ENCODE measurements around the gene NOP9. TPM values are rescaled to one million over a fixed set of nuclear protein-coding genes. Genes with fewer than 3 reads are reported as not detected.
A peak's percentile ranks its signal among the peaks of the same experiment; 100 is the strongest.
"Not testable (repeated sequence)": the region's sequence is repeated elsewhere in the genome, so short reads cannot be mapped to it uniquely, and the experiment has no call there.

NOP9 gene
- total RNA-seq, 3 donors from 2014 or later: 18.4 to 21.0 (median 19.0) TPM

DNA sequence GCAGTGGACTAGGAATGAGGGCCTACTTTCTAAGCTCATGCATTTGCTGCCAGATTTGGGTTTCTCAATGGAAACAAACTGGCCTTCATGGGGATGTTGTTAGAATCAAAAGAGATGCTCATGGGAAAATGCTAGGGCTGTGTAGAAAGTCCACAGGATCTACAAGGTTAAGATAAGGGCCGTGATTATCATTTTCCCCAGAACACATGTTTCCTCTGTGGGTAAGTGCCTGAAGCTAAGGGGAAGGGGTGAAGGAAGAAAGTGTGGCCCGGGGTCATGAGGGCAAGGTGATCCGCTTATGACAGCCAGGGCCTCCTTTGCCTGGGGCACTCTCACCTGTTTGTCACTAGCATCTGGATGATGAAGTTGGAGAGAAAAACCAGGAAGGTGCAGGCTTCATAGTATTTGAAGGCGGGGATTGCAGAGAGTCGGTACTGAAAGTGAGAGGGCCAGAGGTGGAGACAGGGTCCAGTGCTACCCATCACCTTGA, 25.4 kb downstream of the NOP9 start:
- intact Hi-C loops (cut with DNase I; ENCODE audit: low total_unique reads): no loop called here
- Histone ChIP-seq H3K27me3 (no peaks in the 10 kb centered on the region), H3K4me1 (no peaks in the 10 kb centered on the region), H3K9me3 (no peaks in the 10 kb centered on the region), H3K27ac (no peak overlapping the region), H3K4me3 (no peak overlapping the region), H3K36me3 (no peaks in the 10 kb centered on the region)
- no peak for DNase-seq (ENCODE audit: low spot score in 2 of 2)
- no peak for TF ChIP-seq POLR2A (IDR thresholded peaks at IDR 0.05)
- TF ChIP-seq POLR2AphosphoS5 (IDR thresholded peaks at IDR 0.05): no peak
- no peak for TF ChIP-seq CTCF (IDR thresholded peaks at IDR 0.05)

GRCh38 chr14:24325963-24326362, 26.3 kb downstream of the NOP9 start:
- no peaks in the 10 kb centered on the region for H3K27me3 ChIP-seq
- no peak overlapping the region for H3K27ac ChIP-seq
- no peak for DNase-seq (ENCODE audit: low spot score in 2 of 2)
- no peak overlapping the region for H3K4me3 ChIP-seq
- TF ChIP-seq CTCF (IDR thresholded peaks at IDR 0.05) (no peak), POLR2AphosphoS5 (IDR thresholded peaks at IDR 0.05) (no peak), POLR2A (IDR thresholded peaks at IDR 0.05) (no peak)
- H3K4me1 ChIP-seq: no peaks in the 10 kb centered on the region
- intact Hi-C loops (cut with DNase I; ENCODE audit: low total_unique reads): no loop called here
- H3K9me3 ChIP-seq: no peaks in the 10 kb centered on the region
- H3K36me3 ChIP-seq: no peaks in the 10 kb centered on the region

DNA sequence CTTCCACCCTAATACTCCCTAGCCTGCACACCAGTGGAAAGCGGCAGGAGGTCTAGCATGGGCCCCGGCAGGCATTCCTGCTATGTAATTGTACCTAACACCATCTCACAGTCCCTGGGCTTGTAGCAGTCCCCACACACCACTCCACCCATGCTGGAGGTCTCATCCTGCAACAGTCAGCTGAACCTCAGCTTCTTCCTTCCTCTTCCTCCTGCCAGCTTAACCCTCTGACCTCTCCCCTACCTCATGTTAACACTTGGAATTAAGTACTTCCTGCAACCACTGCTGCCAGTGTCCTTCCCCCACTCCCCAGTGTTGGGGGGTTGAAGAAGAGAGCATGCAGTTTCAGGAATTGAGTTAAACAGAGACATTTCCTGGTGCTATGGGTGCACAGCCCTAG, 27.7 kb downstream of the NOP9 start:
- Histone ChIP-seq H3K27ac (no peak overlapping the region), H3K4me1 (peaks cover 0 to under 1% of the 10 kb centered on the region in 2 donors), H3K9me3 (no peaks in the 10 kb centered on the region), H3K4me3 (no peak overlapping the region), H3K27me3 (no peaks in the 10 kb centered on the region), H3K36me3 (no peaks in the 10 kb centered on the region)
- DNase-seq (ENCODE audit: low spot score in 2 of 2): no peak
- intact Hi-C loops (cut with DNase I; ENCODE audit: low total_unique reads): no loop called here
- TF ChIP-seq POLR2A (IDR thresholded peaks at IDR 0.05) (no peak), CTCF (IDR thresholded peaks at IDR 0.05) (no peak), POLR2AphosphoS5 (IDR thresholded peaks at IDR 0.05) (no peak)

GRCh38 chr14:24327914-24328313, 28.3 kb downstream of the NOP9 start:
- peak in 1 of 2 donors; percentile 47 for DNase-seq (ENCODE audit: low spot score in 2 of 2)
- TF ChIP-seq CTCF (IDR thresholded peaks at IDR 0.05): peak in 2 of 3 donors; percentile 60 to 62
- H3K36me3 ChIP-seq; H3K9me3 ChIP-seq; H3K4me3 ChIP-seq; H3K27ac ChIP-seq; H3K27me3 ChIP-seq; intact Hi-C loops (cut with DNase I; ENCODE audit: low total_unique reads); H3K4me1 ChIP-seq: not testable (repeated sequence)

GRCh38 chr14:24329073-24329663, 29.5 kb downstream of the NOP9 start:
- peak overlapping the region in 1 of 2 donors; percentile 8 for H3K27ac ChIP-seq
- H3K4me1 ChIP-seq: peaks cover 4 to 5% of the 10 kb centered on the region in 2 donors
- TF ChIP-seq POLR2A (IDR thresholded peaks at IDR 0.05) (no peak), POLR2AphosphoS5 (IDR thresholded peaks at IDR 0.05) (no peak), CTCF (IDR thresholded peaks at IDR 0.05) (no peak)
- H3K36me3 ChIP-seq: no peaks in the 10 kb centered on the region
- intact Hi-C loops (cut with DNase I; ENCODE audit: low total_unique reads): no loop called here
- H3K4me3 ChIP-seq: no peak overlapping the region
- H3K27me3 ChIP-seq: no peaks in the 10 kb centered on the region
- no peak for DNase-seq (ENCODE audit: low spot score in 2 of 2)
- no peaks in the 10 kb centered on the region for H3K9me3 ChIP-seq
